ENCODE data around the gene STRN3. TPM values are rescaled to one million over a fixed set of nuclear protein-coding genes. Genes with fewer than 3 reads are reported as not detected.
"Not testable (repeated sequence)": the region's sequence is repeated elsewhere in the genome, so short reads cannot be mapped to it uniquely, and the experiment has no call there.

The STRN3 gene
- total and polyA plus RNA-seq, 10 of the 15 experiments (the other 5 are each of a cell fraction or from before 2014, with no cell fraction given), result 7.8 to 27.9 (median 14.1) TPM

GRCh38 chr14:31057035-31057434, 30.9 kb upstream of the STRN3 start:
- Histone ChIP-seq H3K36me3 (ENCODE audit: control insufficient read depth in 2 of 2, insufficient read depth in 2 of 2, low read length in 1 of 2) (no peaks in the 10 kb centered on the region), H3K9ac (ENCODE audit: control insufficient read depth, insufficient read depth, low read length) (no peak overlapping the region), H3K27ac (ENCODE audit: control insufficient read depth, insufficient read depth) (no peak overlapping the region), H3K9me3 (replicated peaks; ENCODE audit: control insufficient read depth, insufficient read depth, low read length) (no peaks in the 10 kb centered on the region), H3K4me1 (ENCODE audit: control insufficient read depth, insufficient read depth, low read length) (no peaks in the 10 kb centered on the region), H3K4me3 (no peak overlapping the region), H2AFZ (ENCODE audit: control insufficient read depth, low read depth, low read length) (no peak overlapping the region), H3K27me3 (replicated peaks in 1 of 2; ENCODE audit: control insufficient read depth in 2 of 2, insufficient read depth in 2 of 2, low read length in 1 of 2) (no peaks in the 10 kb centered on the region), H4K20me1 (ENCODE audit: control insufficient read depth, insufficient read depth) (no peaks in the 10 kb centered on the region), H3K4me2 (ENCODE audit: control insufficient read depth, insufficient read depth) (no peak overlapping the region), H3K79me2 (ENCODE audit: control insufficient read depth, insufficient read depth, low read length) (no peaks in the 10 kb centered on the region)
- intact Hi-C loops (cut with micrococcal nuclease; ENCODE audit: unreplicated experiment) (no loop called here), in situ Hi-C loops (cut with MboI) (no loop called here)
- no TSS peak for BruUV-seq (replicated peaks)
- 92% methylated on average over 1 of the region's 1 CpG for WGBS (ENCODE audit: insufficient coverage, insufficient replicate concordance, low lambda C conversion rate, missing lambda C conversion rate)
- TF ChIP-seq TARDBP (IDR thresholded peaks at IDR 0.05; ENCODE audit: borderline replicate concordance) (no peak), SP1 (IDR thresholded peaks at IDR 0.05; ENCODE audit: low read depth, low read length) (no peak), FOXM1 (IDR thresholded peaks at IDR 0.05; ENCODE audit: low read depth, low read length) (no peak), TCF12 (IDR thresholded peaks at IDR 0.05; ENCODE audit: low read depth, low read length) (no peak), FOXK2 (IDR thresholded peaks at IDR 0.05) (no peak), ZBTB40 (IDR thresholded peaks at IDR 0.05; ENCODE audit: borderline replicate concordance) (no peak), ZBTB33 (IDR thresholded peaks at IDR 0.05) (no peak)
- ChIA-PET CTCF (no interaction called here), RAD21 (ENCODE audit: unreplicated experiment) (no interaction called here), SMC1A (ENCODE audit: uncharacterized antibody, unreplicated experiment) (interaction anchor here (1.0 to 1.3 kb wide), 2 partner anchors 31 to 74 kb away, joined by 3 read pairs; partner anchors contain the start of genes AP4S1 and STRN3), POLR2A (interaction anchor here (0.7 kb wide), 1 partner anchor 63 kb away, joined by 3 read pairs; no protein-coding TSS in a partner anchor)
- FAIRE-seq (no peak), ATAC-seq (no peak), DNase-seq (ENCODE audit: low read depth, low spot score) (no peak)

GRCh38 chr14:31052905-31053586, 26.9 kb upstream of the STRN3 start:
- CTCF ChIA-PET, result interaction anchor here (1.1 to 1.4 kb wide), 3 partner anchors 9 to 15 kb away, joined by 3 to 5 read pairs (median 4); no protein-coding TSS in a partner anchor
- 96% methylated on average over 9 of the region's 9 CpGs for WGBS (ENCODE audit: insufficient coverage, insufficient replicate concordance, low lambda C conversion rate, missing lambda C conversion rate)
- H3K27me3 ChIP-seq (replicated peaks in 1 of 2; ENCODE audit: control insufficient read depth in 2 of 2, insufficient read depth in 2 of 2, low read length in 1 of 2); in situ Hi-C loops (cut with MboI); FAIRE-seq; H3K9me3 ChIP-seq (replicated peaks; ENCODE audit: control insufficient read depth, insufficient read depth, low read length); H3K4me2 ChIP-seq (ENCODE audit: control insufficient read depth, insufficient read depth); H3K27ac ChIP-seq (ENCODE audit: control insufficient read depth, insufficient read depth); H4K20me1 ChIP-seq (ENCODE audit: control insufficient read depth, insufficient read depth); intact Hi-C loops (cut with micrococcal nuclease; ENCODE audit: unreplicated experiment); BruUV-seq (replicated peaks); H3K36me3 ChIP-seq (ENCODE audit: control insufficient read depth in 2 of 2, insufficient read depth in 2 of 2, low read length in 1 of 2); H3K4me1 ChIP-seq (ENCODE audit: control insufficient read depth, insufficient read depth, low read length); H3K79me2 ChIP-seq (ENCODE audit: control insufficient read depth, insufficient read depth, low read length); ATAC-seq; H2AFZ ChIP-seq (ENCODE audit: control insufficient read depth, low read depth, low read length); H3K9ac ChIP-seq (ENCODE audit: control insufficient read depth, insufficient read depth, low read length); DNase-seq (ENCODE audit: low read depth, low spot score); H3K4me3 ChIP-seq; RAD21 ChIA-PET (ENCODE audit: unreplicated experiment): not testable (repeated sequence)
- SMC1A ChIA-PET (ENCODE audit: uncharacterized antibody, unreplicated experiment), result interaction anchor here (1.4 kb wide), 2 partner anchors 9 to 24 kb away, joined by 3 to 4 read pairs; no protein-coding TSS in a partner anchor
- POLR2A ChIA-PET, result interaction anchor here (0.6 kb wide), 1 partner anchor 155 kb away, joined by 4 read pairs; no protein-coding TSS in a partner anchor
